HUDEP-2 (cell line): Measurements from ENCODE around the gene BOLA1.
"Not testable (repeated sequence)": the region's sequence is repeated elsewhere in the genome, so short reads cannot be mapped to it uniquely, and the experiment has no call there.

Experiments used
- DNase-seq, 76 experiments: peaks; one replicate each; lab custom pipeline; 2025; ENCODE audit not compliant: unreplicated experiment in 76 of 76; lab: John Stamatoyannopoulos, UW

BOLA1 gene, protein sequence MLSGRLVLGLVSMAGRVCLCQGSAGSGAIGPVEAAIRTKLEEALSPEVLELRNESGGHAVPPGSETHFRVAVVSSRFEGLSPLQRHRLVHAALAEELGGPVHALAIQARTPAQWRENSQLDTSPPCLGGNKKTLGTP

GRCh38 chr1:149899460-149900284 lies at the start of gene BOLA1:
Gene BOLA1 (plus strand): TSS chr1:149899568. CDS start chr1:149900060, 492 bp downstream.
- DNase-seq: peak in 75 of 76 experiments; percentile 24 to 91 (median 78)

GRCh38 chr1:149849947-149850360 lies 49.4 kb upstream of the BOLA1 start:
- peak in 7 of 76 experiments; percentile 4 to 46 (median 26) for DNase-seq

DNA sequence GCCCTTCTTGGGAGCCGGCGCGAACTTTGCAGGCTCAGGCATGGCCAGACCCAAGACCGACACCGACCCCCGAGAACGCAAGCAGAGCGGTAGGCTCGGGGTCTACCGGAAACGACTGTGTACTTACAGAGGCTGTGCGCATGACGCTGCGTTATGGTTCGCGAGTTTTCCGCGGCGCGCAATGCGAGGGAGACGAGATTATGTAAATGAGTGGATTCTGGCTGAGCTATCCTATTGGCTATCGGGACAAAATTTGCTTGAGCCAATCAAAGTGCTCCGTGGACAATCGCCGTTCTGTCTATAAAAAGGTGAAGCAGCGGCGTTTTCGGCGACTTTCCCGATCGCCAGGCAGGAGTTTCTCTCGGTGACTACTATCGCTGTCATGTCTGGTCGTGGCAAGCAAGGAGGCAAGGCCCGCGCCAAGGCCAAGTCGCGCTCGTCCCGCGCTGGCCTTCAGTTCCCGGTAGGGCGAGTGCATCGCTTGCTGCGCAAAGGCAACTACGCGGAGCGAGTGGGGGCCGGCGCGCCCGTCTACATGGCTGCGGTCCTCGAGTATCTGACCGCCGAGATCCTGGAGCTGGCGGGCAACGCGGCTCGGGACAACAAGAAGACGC lies 48.5 kb upstream of the BOLA1 start:
- DNase-seq: not testable (repeated sequence)

- DNase-seq: not testable (repeated sequence)
These were observed 47.7 kb upstream of the BOLA1 start for GRCh38 chr1:149851585-149852213.

DNA sequence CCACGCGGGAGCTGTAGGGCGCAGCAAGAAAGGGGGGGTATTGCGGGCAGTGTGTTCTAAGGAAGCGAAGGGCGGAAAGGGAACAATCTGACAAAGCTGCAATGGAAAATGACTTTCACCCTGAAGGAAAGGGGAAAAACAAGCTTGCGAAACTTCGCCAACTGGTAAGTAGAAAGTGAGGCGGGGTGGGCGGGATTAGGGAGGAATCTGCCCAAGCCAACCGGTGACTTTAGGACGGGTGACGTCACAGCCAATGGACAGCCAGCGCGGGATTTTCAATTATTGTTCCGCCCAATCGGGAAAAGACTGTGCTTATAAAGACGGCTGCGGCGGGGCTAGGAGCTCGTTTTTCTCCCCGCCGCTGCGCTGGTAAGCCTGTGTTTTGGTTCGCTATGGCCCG lies 47.1 kb upstream of the BOLA1 start:
- not testable (repeated sequence) for DNase-seq

DNA sequence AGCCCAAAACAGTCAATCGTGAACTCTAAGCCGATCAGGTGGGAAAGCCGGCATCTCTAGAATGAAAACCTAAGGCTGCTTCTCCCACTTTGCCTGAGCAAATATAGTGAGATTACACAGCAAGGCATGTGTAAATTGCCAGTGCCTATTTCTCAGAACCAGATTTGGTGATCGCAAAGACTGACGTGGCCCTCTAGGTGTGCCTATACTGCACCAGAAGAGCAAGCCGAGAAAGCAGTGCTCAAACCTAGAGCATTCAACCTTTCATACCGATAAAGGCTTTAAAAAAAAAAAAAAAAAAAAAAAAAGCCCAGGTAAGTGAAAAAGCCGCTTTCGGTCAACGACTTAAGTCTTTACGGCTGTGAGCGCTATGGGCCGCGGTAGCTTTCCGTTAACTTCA lies 39.1 kb upstream of the BOLA1 start:
- not testable (repeated sequence) for DNase-seq

- DNase-seq: not testable (repeated sequence)
These were observed 38.5 kb upstream of the BOLA1 start for GRCh38 chr1:149860684-149861496.

GRCh38 chr1:149861497-149862054 lies 37.8 kb upstream of the BOLA1 start:
- DNase-seq: not testable (repeated sequence)

- not testable (repeated sequence) for DNase-seq
These were observed 32.5 kb upstream of the BOLA1 start for GRCh38 chr1:149866887-149867286.

- DNase-seq: not testable (repeated sequence)
These were observed 26.3 kb upstream of the BOLA1 start for GRCh38 chr1:149873060-149873459.

GRCh38 chr1:149877211-149877946 lies 22.0 kb upstream of the BOLA1 start:
- DNase-seq: peak in 5 of 76 experiments; percentile 5 to 43 (median 11)

- no peak for DNase-seq
These were observed 19.8 kb upstream of the BOLA1 start for GRCh38 chr1:149879556-149879955.

DNA sequence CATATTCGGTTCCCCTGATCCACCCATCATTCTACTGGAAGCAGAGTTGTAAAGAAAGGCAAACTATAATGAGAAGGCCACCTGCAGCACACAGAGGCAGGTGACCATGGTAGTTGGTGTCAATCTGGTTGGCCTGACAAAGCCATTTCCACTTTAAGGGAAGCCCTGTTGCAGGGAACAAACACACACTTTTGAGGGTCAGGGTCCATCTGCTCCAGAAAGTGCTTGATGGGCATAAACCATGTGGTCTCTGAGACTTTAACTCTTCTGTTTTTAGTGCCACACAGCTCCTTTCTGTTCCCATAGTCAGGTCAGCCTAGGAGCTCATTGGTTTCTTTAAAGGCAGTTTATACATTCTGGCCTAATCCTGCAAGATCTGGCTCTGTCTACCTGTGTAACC lies 17.5 kb upstream of the BOLA1 start:
- no peak for DNase-seq

DNA sequence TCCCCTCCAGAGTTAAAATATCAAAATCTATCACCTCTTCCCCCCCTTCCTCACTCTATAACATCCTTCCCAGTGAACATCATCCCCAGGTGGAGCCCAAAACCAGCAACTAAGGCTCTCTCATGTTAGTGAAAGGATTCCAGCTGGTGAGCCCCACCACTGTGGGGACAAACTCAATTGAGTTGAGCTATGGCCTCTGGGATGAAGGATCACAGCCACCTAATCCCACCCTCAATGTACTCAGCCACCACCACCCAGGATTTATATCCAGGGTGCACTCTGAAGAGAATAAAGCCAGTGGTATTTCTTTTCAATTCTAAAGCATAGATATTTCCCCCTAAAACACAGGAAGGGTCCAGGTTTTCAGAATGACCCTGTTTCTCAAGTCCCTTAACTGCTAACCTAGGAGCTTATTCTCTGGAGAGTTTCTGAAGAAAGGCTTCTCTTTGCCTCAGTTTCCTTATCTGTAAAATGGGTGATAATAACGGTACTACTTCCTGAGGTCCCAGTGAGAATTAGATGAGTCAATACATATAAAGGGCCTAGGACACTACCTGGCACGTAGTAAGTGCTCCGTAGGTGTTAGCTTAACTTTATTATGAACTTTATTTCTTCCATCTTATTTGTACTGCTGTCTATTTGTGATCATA lies 15.6 kb upstream of the BOLA1 start:
- DNase-seq: no peak

DNA sequence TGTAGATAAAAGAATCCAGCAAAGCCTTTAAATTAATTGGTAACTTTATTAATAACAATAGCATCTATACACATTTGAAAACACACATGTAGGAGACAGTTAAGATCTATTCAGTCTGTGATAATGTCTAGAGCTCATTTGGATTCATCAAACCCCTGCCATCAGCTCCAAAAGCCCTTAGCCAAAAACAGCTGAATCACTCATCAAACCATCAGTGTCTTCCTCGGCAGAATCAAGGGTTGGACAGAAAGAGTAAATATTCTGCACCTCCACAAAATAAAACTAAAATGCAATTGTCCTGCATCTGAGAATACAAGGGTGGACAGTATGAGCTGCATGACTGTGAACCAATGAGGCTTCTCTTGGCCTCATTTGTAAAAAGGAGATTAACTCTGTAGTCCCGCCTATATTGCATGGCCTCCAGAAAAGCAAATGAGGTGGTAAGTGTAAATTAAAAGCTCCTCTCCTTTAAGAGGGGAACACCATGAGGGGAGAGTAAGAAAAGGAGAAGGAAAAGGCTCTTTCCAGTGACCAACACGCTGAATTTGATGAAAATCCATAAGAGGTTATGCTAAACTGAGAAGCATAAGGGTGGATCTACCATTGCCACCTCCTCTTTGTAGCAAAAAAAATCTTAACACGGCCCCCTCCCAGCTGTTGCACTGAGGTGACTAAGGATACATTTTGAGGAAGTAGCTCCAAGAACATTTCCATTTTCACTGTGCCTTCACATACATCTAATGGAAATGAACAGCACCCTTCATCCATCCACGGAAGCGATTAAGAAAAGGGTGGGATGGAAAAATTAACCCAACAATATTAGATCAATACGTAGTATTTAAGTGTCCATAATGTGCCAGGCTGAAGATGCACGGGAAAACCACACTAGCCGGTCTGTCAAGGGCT lies 14.7 kb upstream of the BOLA1 start:
- DNase-seq: peak in 49 of 76 experiments; percentile 11 to 72 (median 40)

DNA sequence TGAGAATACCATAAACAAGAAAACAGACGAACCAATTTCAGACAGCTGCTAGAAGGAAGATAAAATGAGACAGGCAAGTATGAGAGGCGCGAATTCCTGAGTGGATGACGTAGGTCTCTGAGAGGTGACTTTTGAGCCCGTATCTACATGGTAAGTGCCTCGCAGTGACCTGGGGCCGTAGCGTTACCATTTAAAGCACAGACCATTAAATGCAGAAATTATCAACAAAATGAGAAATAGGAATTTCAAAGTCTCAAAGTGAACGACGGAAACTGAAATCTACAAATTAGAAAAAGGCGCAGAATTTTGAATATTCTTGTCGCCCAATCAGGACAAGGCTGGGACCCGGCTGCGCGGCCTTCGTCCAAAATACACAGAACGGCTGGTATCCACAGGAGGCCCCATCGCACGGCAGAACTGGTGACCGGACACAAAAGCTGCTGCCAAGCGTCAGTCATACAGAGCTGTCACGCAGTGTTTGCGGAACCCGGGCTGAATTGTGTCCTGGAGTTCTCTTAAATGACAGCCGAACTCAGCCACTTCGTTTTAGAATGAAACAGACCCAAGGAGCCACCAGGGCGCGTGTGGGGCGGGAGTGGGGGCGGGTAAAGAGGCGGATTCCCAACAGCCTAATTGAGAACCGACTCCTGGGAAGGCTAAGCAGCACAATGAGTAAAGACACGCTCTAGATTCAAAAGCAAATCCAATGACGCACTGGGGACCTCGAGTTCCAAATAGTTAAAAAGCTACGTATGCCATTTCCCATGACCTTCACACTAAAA lies 13.8 kb upstream of the BOLA1 start:
- peak in 74 of 76 experiments; percentile 42 to 91 (median 74) for DNase-seq

DNA sequence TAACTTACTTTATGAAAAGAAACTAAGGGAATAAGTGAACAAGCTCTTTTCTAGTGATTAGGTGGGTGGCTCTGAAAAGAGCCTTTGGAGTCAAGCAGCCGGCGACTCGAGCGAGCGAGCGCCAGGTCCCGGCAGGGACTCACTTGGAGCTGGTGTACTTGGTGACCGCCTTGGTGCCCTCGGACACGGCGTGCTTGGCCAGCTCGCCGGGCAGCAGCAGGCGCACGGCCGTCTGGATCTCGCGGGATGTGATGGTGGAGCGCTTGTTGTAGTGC lies 13.3 kb upstream of the BOLA1 start:
- DNase-seq: peak in 8 of 76 experiments; percentile 35 to 75 (median 63)
